ENCODE measurements around the gene MBNL1.

The MBNL1 gene

GRCh38 chr3:152285509-152285908 lies 16.8 kb downstream of the MBNL1 start:
- TF ChIP-seq CTCF (conservative IDR thresholded peaks at IDR 0.05), result no peak
- H3K27ac ChIP-seq, result no peak overlapping the region

GRCh38 chr3:152287898-152288576 lies 19.3 kb downstream of the MBNL1 start:
- no peak for TF ChIP-seq CTCF (conservative IDR thresholded peaks at IDR 0.05)

GRCh38 chr3:152288681-152289080 lies 20.0 kb downstream of the MBNL1 start:
- H3K27ac ChIP-seq, result no peak overlapping the region
- TF ChIP-seq CTCF (conservative IDR thresholded peaks at IDR 0.05), result no peak

More at GRCh38 chr3:152287898-152288576, 19.3 kb downstream of the MBNL1 start:
- no peak overlapping the region for H3K27ac ChIP-seq

- no peak for TF ChIP-seq CTCF (conservative IDR thresholded peaks at IDR 0.05)
- H3K27ac ChIP-seq, result no peak overlapping the region
Observed at GRCh38 chr3:152289708-152290107, 21.0 kb downstream of the MBNL1 start.

- H3K27ac ChIP-seq, result no peak overlapping the region
- no peak for TF ChIP-seq CTCF (conservative IDR thresholded peaks at IDR 0.05)
Observed at GRCh38 chr3:152290374-152290773, 21.6 kb downstream of the MBNL1 start.

- no peak for TF ChIP-seq CTCF (conservative IDR thresholded peaks at IDR 0.05)
- H3K27ac ChIP-seq, result no peak overlapping the region
Observed at GRCh38 chr3:152291238-152291637, 22.5 kb downstream of the MBNL1 start.

- no peak overlapping the region for H3K27ac ChIP-seq
- TF ChIP-seq CTCF (conservative IDR thresholded peaks at IDR 0.05), result no peak
Observed at GRCh38 chr3:152291649-152292066, 22.9 kb downstream of the MBNL1 start.
